ENCODE measurements around the gene CCZ1B.
"Not testable (repeated sequence)": the region's sequence is repeated elsewhere in the genome, so short reads cannot be mapped to it uniquely, and the experiment has no call there.

Gene CCZ1B

GRCh38 chr7:6749335-6749734 lies 76.7 kb downstream of the CCZ1B start:
- not testable (repeated sequence) for DNase-seq (ENCODE audit: low read depth, low spot score)

All from activated naive CD8-positive, alpha-beta T cell treated with anti-CD3 and anti-CD28 coated beads, Interleukin-2, amount 50 U/mL, for 16 hours (primary cell).